ENCODE measurements around the gene VWA5B2. TPM values are rescaled to one million over a fixed set of nuclear protein-coding genes. Genes with fewer than 3 reads are reported as not detected.

VWA5B2 gene
- total and polyA plus RNA-seq, 2 of the 13 experiments (the other 11 are each of a cell fraction or from before 2014, with no cell fraction given) = 0.03 to 0.04 TPM

- TF ChIP-seq, protein P1, sequence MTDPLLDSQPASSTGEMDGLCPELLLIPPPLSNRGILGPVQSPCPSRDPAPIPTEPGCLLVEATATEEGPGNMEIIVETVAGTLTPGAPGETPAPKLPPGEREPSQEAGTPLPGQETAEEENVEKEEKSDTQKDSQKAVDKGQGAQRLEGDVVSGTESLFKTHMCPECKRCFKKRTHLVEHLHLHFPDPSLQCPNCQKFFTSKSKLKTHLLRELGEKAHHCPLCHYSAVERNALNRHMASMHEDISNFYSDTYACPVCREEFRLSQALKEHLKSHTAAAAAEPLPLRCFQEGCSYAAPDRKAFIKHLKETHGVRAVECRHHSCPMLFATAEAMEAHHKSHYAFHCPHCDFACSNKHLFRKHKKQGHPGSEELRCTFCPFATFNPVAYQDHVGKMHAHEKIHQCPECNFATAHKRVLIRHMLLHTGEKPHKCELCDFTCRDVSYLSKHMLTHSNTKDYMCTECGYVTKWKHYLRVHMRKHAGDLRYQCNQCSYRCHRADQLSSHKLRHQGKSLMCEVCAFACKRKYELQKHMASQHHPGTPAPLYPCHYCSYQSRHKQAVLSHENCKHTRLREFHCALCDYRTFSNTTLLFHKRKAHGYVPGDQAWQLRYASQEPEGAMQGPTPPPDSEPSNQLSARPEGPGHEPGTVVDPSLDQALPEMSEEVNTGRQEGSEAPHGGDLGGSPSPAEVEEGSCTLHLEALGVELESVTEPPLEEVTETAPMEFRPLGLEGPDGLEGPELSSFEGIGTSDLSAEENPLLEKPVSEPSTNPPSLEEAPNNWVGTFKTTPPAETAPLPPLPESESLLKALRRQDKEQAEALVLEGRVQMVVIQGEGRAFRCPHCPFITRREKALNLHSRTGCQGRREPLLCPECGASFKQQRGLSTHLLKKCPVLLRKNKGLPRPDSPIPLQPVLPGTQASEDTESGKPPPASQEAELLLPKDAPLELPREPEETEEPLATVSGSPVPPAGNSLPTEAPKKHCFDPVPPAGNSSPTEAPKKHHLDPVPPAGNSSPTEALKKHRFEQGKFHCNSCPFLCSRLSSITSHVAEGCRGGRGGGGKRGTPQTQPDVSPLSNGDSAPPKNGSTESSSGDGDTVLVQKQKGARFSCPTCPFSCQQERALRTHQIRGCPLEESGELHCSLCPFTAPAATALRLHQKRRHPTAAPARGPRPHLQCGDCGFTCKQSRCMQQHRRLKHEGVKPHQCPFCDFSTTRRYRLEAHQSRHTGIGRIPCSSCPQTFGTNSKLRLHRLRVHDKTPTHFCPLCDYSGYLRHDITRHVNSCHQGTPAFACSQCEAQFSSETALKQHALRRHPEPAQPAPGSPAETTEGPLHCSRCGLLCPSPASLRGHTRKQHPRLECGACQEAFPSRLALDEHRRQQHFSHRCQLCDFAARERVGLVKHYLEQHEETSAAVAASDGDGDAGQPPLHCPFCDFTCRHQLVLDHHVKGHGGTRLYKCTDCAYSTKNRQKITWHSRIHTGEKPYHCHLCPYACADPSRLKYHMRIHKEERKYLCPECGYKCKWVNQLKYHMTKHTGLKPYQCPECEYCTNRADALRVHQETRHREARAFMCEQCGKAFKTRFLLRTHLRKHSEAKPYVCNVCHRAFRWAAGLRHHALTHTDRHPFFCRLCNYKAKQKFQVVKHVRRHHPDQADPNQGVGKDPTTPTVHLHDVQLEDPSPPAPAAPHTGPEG (CRISPR knock-in tag; IDR thresholded peaks at IDR 0.05) = no peak
- TF ChIP-seq YEATS4 (CRISPR knock-in tag; IDR thresholded peaks at IDR 0.05; ENCODE audit: borderline replicate concordance) = no peak
- TF ChIP-seq MIER2 (CRISPR knock-in tag; IDR thresholded peaks at IDR 0.05) = peak; percentile 58
- no peak for TF ChIP-seq ZNF101 (CRISPR knock-in tag; IDR thresholded peaks at IDR 0.05; ENCODE audit: borderline replicate concordance, low read depth)
- no peak for TF ChIP-seq ZFP41 (CRISPR knock-in tag; IDR thresholded peaks at IDR 0.05; ENCODE audit: borderline replicate concordance)
- TF ChIP-seq, protein P2, sequence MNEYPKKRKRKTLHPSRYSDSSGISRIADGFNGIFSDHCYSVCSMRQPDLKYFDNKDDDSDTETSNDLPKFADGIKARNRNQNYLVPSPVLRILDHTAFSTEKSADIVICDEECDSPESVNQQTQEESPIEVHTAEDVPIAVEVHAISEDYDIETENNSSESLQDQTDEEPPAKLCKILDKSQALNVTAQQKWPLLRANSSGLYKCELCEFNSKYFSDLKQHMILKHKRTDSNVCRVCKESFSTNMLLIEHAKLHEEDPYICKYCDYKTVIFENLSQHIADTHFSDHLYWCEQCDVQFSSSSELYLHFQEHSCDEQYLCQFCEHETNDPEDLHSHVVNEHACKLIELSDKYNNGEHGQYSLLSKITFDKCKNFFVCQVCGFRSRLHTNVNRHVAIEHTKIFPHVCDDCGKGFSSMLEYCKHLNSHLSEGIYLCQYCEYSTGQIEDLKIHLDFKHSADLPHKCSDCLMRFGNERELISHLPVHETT (CRISPR knock-in tag; conservative IDR thresholded peaks at IDR 0.05) = peak; percentile 86
- TF ChIP-seq, protein P3, sequence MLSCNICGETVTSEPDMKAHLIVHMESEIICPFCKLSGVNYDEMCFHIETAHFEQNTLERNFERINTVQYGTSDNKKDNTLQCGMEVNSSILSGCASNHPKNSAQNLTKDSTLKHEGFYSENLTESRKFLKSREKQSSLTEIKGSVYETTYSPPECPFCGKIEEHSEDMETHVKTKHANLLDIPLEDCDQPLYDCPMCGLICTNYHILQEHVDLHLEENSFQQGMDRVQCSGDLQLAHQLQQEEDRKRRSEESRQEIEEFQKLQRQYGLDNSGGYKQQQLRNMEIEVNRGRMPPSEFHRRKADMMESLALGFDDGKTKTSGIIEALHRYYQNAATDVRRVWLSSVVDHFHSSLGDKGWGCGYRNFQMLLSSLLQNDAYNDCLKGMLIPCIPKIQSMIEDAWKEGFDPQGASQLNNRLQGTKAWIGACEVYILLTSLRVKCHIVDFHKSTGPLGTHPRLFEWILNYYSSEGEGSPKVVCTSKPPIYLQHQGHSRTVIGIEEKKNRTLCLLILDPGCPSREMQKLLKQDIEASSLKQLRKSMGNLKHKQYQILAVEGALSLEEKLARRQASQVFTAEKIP (CRISPR knock-in tag; IDR thresholded peaks at IDR 0.05; ENCODE audit: borderline replicate concordance) = no peak
- TF ChIP-seq ZNF367 (CRISPR knock-in tag; IDR thresholded peaks at IDR 0.05; ENCODE audit: borderline replicate concordance) = no peak; the same call in 1 of the 2 replicates
- TF ChIP-seq, protein P4, sequence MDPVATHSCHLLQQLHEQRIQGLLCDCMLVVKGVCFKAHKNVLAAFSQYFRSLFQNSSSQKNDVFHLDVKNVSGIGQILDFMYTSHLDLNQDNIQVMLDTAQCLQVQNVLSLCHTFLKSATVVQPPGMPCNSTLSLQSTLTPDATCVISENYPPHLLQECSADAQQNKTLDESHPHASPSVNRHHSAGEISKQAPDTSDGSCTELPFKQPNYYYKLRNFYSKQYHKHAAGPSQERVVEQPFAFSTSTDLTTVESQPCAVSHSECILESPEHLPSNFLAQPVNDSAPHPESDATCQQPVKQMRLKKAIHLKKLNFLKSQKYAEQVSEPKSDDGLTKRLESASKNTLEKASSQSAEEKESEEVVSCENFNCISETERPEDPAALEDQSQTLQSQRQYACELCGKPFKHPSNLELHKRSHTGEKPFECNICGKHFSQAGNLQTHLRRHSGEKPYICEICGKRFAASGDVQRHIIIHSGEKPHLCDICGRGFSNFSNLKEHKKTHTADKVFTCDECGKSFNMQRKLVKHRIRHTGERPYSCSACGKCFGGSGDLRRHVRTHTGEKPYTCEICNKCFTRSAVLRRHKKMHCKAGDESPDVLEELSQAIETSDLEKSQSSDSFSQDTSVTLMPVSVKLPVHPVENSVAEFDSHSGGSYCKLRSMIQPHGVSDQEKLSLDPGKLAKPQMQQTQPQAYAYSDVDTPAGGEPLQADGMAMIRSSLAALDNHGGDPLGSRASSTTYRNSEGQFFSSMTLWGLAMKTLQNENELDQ (CRISPR knock-in tag; IDR thresholded peaks at IDR 0.05; ENCODE audit: borderline replicate concordance) = 0 out of 2 replicates have a peak, but pooled peaks have one; percentile 58
- peak; percentile 32; the same call in 1 of the 2 replicates for TF ChIP-seq FOXA3 (CRISPR knock-in tag; IDR thresholded peaks at IDR 0.05)
- TF ChIP-seq, protein P5, sequence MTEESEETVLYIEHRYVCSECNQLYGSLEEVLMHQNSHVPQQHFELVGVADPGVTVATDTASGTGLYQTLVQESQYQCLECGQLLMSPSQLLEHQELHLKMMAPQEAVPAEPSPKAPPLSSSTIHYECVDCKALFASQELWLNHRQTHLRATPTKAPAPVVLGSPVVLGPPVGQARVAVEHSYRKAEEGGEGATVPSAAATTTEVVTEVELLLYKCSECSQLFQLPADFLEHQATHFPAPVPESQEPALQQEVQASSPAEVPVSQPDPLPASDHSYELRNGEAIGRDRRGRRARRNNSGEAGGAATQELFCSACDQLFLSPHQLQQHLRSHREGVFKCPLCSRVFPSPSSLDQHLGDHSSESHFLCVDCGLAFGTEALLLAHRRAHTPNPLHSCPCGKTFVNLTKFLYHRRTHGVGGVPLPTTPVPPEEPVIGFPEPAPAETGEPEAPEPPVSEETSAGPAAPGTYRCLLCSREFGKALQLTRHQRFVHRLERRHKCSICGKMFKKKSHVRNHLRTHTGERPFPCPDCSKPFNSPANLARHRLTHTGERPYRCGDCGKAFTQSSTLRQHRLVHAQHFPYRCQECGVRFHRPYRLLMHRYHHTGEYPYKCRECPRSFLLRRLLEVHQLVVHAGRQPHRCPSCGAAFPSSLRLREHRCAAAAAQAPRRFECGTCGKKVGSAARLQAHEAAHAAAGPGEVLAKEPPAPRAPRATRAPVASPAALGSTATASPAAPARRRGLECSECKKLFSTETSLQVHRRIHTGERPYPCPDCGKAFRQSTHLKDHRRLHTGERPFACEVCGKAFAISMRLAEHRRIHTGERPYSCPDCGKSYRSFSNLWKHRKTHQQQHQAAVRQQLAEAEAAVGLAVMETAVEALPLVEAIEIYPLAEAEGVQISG (CRISPR knock-in tag; IDR thresholded peaks at IDR 0.05) = peak; percentile 95
- no peak for TF ChIP-seq PAWR (CRISPR knock-in tag; IDR thresholded peaks at IDR 0.05; ENCODE audit: borderline replicate concordance)
These were observed 19.3 kb downstream of the VWA5B2 start, which contains the start of gene ALG3 (continued) for GRCh38 chr3:184248454-184249411.

All from HepG2 (cell line).